Epithelial cell of esophagus (primary cell): ENCODE measurements around the gene ZNF350.

Experiments used
- DNase-seq: peaks from one replicate; pipeline ENCODE4 v3.0.0; 2010; ENCODE audit warnings: low read depth
- H3K4me3 ChIP-seq: 2 replicates; pipeline ENCODE4 v1.5.1; 2011; ENCODE audit warnings: mild to moderate bottlenecking, low read length, control low read depth
- TF ChIP-seq, protein P1 (sequence below): IDR thresholded peaks from 2 replicates; pipeline ENCODE4 v1.5.1; 2011; ENCODE audit warnings: low read depth, mild to moderate bottlenecking, low read length, control low read depth, inconsistent platforms; ENCODE audit not compliant: insufficient read depth; ENCODE audit errors: missing control alignments

The ZNF350 gene

DNA sequence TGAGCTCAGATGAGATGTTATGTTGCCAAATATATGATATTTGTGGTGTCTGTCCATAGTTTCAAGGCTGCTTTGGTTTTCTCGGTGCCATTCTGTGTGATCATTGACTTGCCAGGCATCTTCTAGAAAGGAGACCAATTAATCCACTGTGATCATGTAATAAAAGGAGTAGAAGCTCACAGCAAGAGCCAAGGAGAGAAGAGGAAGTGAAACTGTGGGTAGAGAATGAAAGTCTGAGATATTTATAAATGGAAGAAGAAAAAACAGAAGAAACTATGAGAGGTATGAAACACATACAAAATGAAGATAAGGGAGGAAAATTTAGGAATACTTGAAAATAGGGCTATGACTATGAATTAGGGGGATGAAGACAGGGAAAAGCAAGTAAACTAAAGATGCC lies 70.5 kb downstream of the ZNF350 start:
- H3K4me3 ChIP-seq, result no peak overlapping the region
- TF ChIP-seq, protein P1, sequence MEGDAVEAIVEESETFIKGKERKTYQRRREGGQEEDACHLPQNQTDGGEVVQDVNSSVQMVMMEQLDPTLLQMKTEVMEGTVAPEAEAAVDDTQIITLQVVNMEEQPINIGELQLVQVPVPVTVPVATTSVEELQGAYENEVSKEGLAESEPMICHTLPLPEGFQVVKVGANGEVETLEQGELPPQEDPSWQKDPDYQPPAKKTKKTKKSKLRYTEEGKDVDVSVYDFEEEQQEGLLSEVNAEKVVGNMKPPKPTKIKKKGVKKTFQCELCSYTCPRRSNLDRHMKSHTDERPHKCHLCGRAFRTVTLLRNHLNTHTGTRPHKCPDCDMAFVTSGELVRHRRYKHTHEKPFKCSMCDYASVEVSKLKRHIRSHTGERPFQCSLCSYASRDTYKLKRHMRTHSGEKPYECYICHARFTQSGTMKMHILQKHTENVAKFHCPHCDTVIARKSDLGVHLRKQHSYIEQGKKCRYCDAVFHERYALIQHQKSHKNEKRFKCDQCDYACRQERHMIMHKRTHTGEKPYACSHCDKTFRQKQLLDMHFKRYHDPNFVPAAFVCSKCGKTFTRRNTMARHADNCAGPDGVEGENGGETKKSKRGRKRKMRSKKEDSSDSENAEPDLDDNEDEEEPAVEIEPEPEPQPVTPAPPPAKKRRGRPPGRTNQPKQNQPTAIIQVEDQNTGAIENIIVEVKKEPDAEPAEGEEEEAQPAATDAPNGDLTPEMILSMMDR, result no peak
- DNase-seq, result no peak

DNA sequence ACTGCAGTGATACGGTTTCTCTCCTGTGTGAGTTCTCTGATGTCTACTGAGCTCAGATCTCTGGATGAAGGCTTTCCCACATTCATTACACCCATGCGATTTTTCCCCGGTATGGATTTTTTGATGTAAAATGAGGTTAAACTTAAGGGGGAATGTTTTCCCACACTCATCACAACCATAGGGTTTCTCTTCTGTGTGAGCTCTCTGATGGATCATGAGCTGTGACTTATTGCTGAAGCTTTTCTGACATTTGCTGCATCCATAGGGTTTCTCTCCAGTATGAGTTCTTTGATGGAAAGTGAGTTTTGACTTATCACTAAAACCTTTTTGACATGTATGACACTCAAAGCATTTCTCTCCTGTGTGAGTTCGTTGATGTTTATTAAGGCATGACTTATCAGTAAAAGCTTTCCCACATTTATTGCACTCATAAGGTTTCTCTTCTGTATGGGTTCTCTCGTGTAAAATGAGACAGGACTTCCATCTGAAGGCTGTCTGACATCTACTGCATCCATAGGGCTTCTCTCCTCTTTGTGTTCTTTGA lies 71.2 kb downstream of the ZNF350 start:
- DNase-seq, result no peak
- H3K4me3 ChIP-seq, result no peak overlapping the region
- TF ChIP-seq, protein P1, result no peak
